HepG2 (cell line): ENCODE data around the gene INF2. TPM values are rescaled to one million over a fixed set of nuclear protein-coding genes. Genes with fewer than 3 reads are reported as not detected.
A peak's percentile ranks its signal among the peaks of the same experiment; 100 is the strongest.

Source experiments
- HNF1A ChIP-seq, 2 experiments: sonication (generic) in 1 of 2; formaldehyde crosslinking in 1 of 2; IDR thresholded peaks; 2 replicates each; pipeline versions ENCODE4 v1.4.0 to v1.6.1; 2016 to 2020; ENCODE audit warnings: borderline replicate concordance in 1 of 2, low read depth in 1 of 2, mild to moderate bottlenecking in 1 of 2, missing genetic modification reagents in 1 of 2
- JUNB ChIP-seq: sonication (generic); formaldehyde crosslinking; IDR thresholded peaks from 2 replicates; pipeline ENCODE4 v1.8.0; 2022; ENCODE audit warnings: missing genetic modification reagents, mild to moderate bottlenecking, borderline replicate concordance
- KDM2A ChIP-seq: sonication (generic); formaldehyde crosslinking; IDR thresholded peaks from 2 replicates; pipeline ENCODE4 v1.4.0; 2020; ENCODE audit warnings: low read depth, missing genetic modification reagents, borderline replicate concordance
- MAFG ChIP-seq: sonication (generic); formaldehyde crosslinking; IDR thresholded peaks from 2 replicates; pipeline ENCODE4 v1.5.1; 2020; ENCODE audit warnings: mild to moderate bottlenecking, missing genetic modification reagents
- SALL2 ChIP-seq: sonication (generic); formaldehyde crosslinking; IDR thresholded peaks from 2 replicates; pipeline ENCODE4 v1.8.1; 2023; ENCODE audit warnings: mild to moderate bottlenecking, missing genetic modification reagents, inconsistent platforms
- SRSF4 ChIP-seq: fragments of 200-400 bp; formaldehyde crosslinking; IDR thresholded peaks from one replicate; pipeline ENCODE4 v1.6.1; 2018; ENCODE audit warnings: mild to moderate bottlenecking, low read depth, low read length, moderate library complexity; ENCODE audit not compliant: poor library complexity, severe bottlenecking
- U2AF1 ChIP-seq: fragments of 200-400 bp; formaldehyde crosslinking; optimal IDR thresholded peaks from 2 replicates; pipeline ENCODE3; 2017; ENCODE audit warnings: mild to moderate bottlenecking, low read depth, low read length
- XBP1 ChIP-seq: sonication (generic); formaldehyde crosslinking; IDR thresholded peaks from 2 replicates; pipeline ENCODE4 v1.5.0; 2020; ENCODE audit warnings: missing genetic modification reagents
- ZNF20 ChIP-seq: sonication (generic); formaldehyde crosslinking; IDR thresholded peaks from 2 replicates; pipeline ENCODE4 v1.4.0; 2020; ENCODE audit warnings: mild to moderate bottlenecking, moderate library complexity, missing genetic modification reagents
- ZNF34 ChIP-seq: sonication (generic); formaldehyde crosslinking; IDR thresholded peaks from 2 replicates; pipeline ENCODE4 v1.4.0; 2020; ENCODE audit warnings: mild to moderate bottlenecking, missing genetic modification reagents, borderline replicate concordance
- ZNF607 ChIP-seq: sonication (generic); formaldehyde crosslinking; IDR thresholded peaks from 2 replicates; pipeline ENCODE4 v1.5.1; 2020; ENCODE audit warnings: missing genetic modification reagents, mild to moderate bottlenecking, borderline replicate concordance
- ZNF781 ChIP-seq: sonication (generic); formaldehyde crosslinking; IDR thresholded peaks from 2 replicates; pipeline ENCODE4 v1.5.1; 2020; ENCODE audit warnings: borderline replicate concordance, mild to moderate bottlenecking, missing genetic modification reagents; ENCODE audit errors: not compliant biosample characterization
- polyA plus RNA-seq, 8 experiments: library from polyadenylated mRNA; depleted of rRNA in 3 of 8; stranded (reverse) in 7 of 8; unstranded in 1 of 8; fragments of >200 nt; fragmentation: Illumina TruSeq in 4 of 8; extraction: Trizol in 4 of 8; gene quantifications; 2 replicates each; pipeline versions ENCODE4 v1.2.1 to v1.2.3, GENCODE V29; 2011 to 2016; ENCODE audit warnings: low read depth in 4 of 8, missing spikeins in 1 of 8, mixed read lengths in 1 of 8; ENCODE audit not compliant: insufficient read depth in 1 of 8
- total RNA-seq, 5 experiments: library from RNA; depleted of rRNA; stranded (reverse); fragments of >200 nt; fragmentation: Illumina TruSeq; extraction: Trizol; gene quantifications; 2 replicates each; pipeline ENCODE4 v1.2.3, GENCODE V29; 2016; ENCODE audit warnings: low read depth in 1 of 5
- TF ChIP-seq, protein P1 (sequence below): sonication (generic); formaldehyde crosslinking; conservative IDR thresholded peaks from 2 replicates; pipeline ENCODE4 v1.8.0; 2022; ENCODE audit warnings: mild to moderate bottlenecking, moderate library complexity, missing genetic modification reagents
- TF ChIP-seq, protein P2 (sequence below): sonication (generic); formaldehyde crosslinking; IDR thresholded peaks from 2 replicates; pipeline ENCODE4 v1.5.0; 2020; ENCODE audit warnings: missing genetic modification reagents
- TF ChIP-seq, protein P3 (sequence below): sonication (generic); formaldehyde crosslinking; IDR thresholded peaks from 2 replicates; pipeline ENCODE4 v1.5.1; 2020; ENCODE audit warnings: missing genetic modification reagents, mild to moderate bottlenecking, borderline replicate concordance
- TF ChIP-seq, protein P4 (sequence below): sonication (generic); formaldehyde crosslinking; IDR thresholded peaks from 2 replicates; pipeline ENCODE4 v1.4.0; 2020; ENCODE audit warnings: mild to moderate bottlenecking, low read depth, missing genetic modification reagents

Gene INF2
- total and polyA plus RNA-seq, 2 of the 13 experiments (the other 11 are each of a cell fraction or from before 2014, with no cell fraction given): 16.4 to 26.4 TPM

DNA sequence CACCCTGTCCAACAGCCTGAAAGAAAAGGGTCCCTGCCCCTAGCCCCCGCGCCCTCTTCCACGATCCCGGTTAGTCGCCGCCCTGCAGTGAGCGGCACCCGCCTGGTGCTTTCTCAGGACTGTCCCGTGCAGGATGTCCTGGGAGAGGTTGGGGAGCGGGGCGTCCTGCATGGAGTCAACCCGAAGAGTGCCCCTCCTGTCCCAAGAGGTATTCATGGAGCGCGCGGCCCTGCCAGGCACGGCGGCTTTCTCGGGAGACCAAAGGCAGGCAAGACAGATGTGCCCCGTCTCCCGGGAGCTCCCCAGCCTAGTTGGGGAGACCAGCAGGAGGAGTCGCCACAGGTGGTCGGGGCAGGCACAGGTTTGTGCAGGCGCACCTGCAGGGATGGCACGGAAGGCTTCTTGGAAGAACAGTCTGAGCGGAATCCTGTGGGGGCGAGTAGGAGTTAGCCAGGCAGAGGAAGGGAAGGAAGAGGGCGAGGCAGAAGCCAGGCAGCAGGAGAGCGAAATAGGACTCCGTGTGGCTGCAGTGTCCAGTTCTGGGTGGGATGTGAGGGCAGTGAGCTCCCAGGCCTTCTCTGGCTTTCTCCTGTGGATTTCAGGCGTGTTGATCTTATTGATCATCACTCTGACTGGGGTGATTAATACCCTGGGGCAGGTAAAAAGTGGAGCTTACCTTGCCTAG lies 64.3 kb downstream of the INF2 start (continued):
- TF ChIP-seq HNF1A (IDR thresholded peaks at IDR 0.05; ENCODE audit: low read depth): no peak
- 0 out of 2 replicates have a peak, but pooled peaks have one; percentile 5 for TF ChIP-seq HNF1A (CRISPR knock-in tag; IDR thresholded peaks at IDR 0.05; ENCODE audit: borderline replicate concordance)
- TF ChIP-seq ZNF781: peak; percentile 15
- 0 out of 2 replicates have a peak, but pooled peaks have one; percentile 1 for TF ChIP-seq KDM2A (CRISPR knock-in tag)
- TF ChIP-seq XBP1 (CRISPR knock-in tag): no peak
- TF ChIP-seq, protein P1, sequence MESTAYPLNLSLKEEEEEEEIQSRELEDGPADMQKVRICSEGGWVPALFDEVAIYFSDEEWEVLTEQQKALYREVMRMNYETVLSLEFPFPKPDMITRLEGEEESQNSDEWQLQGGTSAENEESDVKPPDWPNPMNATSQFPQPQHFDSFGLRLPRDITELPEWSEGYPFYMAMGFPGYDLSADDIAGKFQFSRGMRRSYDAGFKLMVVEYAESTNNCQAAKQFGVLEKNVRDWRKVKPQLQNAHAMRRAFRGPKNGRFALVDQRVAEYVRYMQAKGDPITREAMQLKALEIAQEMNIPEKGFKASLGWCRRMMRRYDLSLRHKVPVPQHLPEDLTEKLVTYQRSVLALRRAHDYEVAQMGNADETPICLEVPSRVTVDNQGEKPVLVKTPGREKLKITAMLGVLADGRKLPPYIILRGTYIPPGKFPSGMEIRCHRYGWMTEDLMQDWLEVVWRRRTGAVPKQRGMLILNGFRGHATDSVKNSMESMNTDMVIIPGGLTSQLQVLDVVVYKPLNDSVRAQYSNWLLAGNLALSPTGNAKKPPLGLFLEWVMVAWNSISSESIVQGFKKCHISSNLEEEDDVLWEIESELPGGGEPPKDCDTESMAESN (CRISPR knock-in tag): 0 out of 2 replicates have a peak, but pooled peaks have one; percentile 0
- TF ChIP-seq, protein P2, sequence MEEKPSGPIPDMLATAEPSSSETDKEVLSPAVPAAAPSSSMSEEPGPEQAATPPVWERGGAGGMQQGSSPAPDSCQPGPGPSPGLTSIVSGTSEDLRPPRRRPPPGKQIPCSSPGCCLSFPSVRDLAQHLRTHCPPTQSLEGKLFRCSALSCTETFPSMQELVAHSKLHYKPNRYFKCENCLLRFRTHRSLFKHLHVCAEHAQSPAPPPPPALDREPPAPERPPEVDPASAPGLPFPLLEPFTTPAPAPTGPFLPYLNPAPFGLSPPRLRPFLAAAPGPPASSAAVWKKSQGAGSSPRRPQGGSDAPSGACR: no peak
- TF ChIP-seq U2AF1: peak; percentile 11
- TF ChIP-seq, protein P3, sequence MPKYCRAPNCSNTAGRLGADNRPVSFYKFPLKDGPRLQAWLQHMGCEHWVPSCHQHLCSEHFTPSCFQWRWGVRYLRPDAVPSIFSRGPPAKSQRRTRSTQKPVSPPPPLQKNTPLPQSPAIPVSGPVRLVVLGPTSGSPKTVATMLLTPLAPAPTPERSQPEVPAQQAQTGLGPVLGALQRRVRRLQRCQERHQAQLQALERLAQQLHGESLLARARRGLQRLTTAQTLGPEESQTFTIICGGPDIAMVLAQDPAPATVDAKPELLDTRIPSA: peak; percentile 96; the same call in 1 of the 2 replicates
- TF ChIP-seq SALL2 (CRISPR knock-in tag): 0 out of 2 replicates have a peak, but pooled peaks have one; percentile 7
- TF ChIP-seq MAFG (CRISPR knock-in tag): 0 out of 2 replicates have a peak, but pooled peaks have one; percentile 41
- TF ChIP-seq, protein P4, sequence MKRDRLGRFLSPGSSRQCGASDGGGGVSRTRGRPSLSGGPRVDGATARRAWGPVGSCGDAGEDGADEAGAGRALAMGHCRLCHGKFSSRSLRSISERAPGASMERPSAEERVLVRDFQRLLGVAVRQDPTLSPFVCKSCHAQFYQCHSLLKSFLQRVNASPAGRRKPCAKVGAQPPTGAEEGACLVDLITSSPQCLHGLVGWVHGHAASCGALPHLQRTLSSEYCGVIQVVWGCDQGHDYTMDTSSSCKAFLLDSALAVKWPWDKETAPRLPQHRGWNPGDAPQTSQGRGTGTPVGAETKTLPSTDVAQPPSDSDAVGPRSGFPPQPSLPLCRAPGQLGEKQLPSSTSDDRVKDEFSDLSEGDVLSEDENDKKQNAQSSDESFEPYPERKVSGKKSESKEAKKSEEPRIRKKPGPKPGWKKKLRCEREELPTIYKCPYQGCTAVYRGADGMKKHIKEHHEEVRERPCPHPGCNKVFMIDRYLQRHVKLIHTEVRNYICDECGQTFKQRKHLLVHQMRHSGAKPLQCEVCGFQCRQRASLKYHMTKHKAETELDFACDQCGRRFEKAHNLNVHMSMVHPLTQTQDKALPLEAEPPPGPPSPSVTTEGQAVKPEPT (CRISPR knock-in tag): 0 out of 2 replicates have a peak, but pooled peaks have one; percentile 4
- TF ChIP-seq ZNF607 (CRISPR knock-in tag): peak; percentile 46; the same call in 1 of the 2 replicates
- TF ChIP-seq ZNF34 (CRISPR knock-in tag): peak; percentile 10; the same call in 1 of the 2 replicates
- TF ChIP-seq SRSF4: no peak
- TF ChIP-seq JUNB: 0 out of 2 replicates have a peak, but pooled peaks have one; percentile 7
- TF ChIP-seq ZNF20 (CRISPR knock-in tag): peak; percentile 9; the same call in 1 of the 2 replicates
